HG03045 (cell line): ENCODE measurements around the gene SPDYE6.
"Not testable (repeated sequence)": the region's sequence is repeated elsewhere in the genome, so short reads cannot be mapped to it uniquely, and the experiment has no call there.

Experiments used
- ATAC-seq: cut with Tn5 transposase; IDR thresholded peaks from one replicate; pipeline ENCODE4 v1.9.1; 2021; ENCODE audit warnings: mild to moderate bottlenecking, moderate library complexity; ENCODE audit not compliant: unreplicated experiment

SPDYE6 gene

DNA sequence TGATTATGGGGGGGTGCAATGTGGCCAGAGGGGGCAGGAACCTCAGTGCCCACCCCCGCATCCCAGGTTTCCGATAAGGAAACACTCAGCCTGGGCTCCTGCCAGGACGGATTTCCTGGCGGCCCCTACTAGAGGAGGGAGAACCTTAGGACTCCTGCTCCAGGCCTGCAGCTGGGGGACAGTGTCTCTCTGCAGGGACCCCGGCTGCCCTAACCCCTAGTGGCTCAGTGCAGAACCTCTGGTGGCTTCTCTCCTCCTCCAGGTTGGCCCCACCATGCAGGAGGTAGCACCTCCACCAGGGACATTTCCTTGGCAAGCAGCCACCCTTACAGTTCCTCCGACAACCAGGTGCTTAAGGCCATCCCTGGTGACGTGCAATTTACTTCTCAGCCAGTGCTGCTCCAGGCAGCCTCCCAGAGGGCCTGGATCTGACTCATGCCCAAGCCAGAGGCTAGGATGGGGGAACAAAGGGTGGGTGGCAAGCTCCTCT, 37.7 kb downstream of the SPDYE6 start:
- no peak for ATAC-seq

- no peak for ATAC-seq
These were observed 38.8 kb downstream of the SPDYE6 start for GRCh38 chr7:102317231-102318059.

DNA sequence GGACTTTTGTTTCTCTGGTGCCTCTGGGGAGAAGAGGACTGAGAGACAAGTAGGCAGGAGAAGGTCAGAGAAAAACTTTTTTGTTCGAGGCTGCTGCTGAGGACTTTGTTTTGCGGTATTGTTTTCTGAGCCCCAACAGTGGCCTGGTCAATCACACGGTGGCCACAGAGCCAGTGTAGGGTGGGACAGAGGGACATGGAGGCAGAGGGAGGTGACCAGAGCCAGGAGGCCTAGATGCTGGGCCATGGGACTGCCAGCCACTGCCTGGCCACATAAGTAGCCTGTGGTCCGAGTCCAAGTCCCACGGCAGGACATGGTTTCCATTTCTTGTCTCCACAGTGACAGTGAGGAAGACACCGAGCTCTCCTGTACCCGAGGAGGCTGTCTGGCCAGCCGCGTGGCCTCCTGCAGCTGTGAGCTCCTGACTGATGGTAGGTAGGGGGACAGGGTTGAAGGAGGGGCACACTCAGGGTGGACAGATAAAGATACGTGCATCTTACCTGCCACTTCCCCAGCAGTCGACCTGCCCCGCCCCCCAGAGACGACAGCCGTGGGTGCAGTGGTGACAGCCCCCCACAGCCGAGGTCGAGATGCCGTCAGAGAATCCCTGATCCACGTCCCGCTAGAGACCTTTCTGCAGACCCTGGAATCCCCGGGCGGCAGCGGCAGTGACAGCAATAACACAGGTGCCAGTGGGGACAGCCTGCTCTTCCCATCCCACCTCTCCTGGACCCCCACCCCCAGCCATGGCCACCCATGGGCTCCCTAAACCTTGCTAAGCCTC, 42.1 kb downstream of the SPDYE6 start:
- no peak for ATAC-seq

DNA sequence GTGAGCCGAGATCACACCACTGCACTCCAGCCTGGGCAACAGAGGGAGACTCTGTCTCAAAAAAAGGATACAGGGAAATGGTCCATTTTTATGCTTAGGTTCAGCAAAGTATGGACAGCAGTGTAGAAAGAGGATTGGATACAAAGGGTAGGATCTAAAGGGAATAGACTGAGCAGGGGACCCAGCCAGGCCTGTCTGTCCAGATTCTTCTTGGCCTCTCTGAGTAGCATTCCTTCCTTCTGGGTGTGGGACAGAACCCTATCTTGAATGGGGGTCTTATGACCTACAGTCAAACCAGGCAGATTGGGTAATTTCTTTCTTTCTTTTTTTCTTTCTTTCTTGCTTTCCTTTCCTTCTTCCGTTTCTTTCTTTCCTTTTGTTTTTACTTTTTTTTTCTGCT, 43.9 kb downstream of the SPDYE6 start:
- no peak for ATAC-seq

- ATAC-seq, result no peak
These were observed 45.8 kb downstream of the SPDYE6 start for GRCh38 chr7:102310414-102310815.

- peak; percentile 72 for ATAC-seq
These were observed 49.1 kb downstream of the SPDYE6 start for GRCh38 chr7:102306916-102307677.

GRCh38 chr7:102305414-102306268, 50.6 kb downstream of the SPDYE6 start:
- peak; percentile 48 for ATAC-seq

DNA sequence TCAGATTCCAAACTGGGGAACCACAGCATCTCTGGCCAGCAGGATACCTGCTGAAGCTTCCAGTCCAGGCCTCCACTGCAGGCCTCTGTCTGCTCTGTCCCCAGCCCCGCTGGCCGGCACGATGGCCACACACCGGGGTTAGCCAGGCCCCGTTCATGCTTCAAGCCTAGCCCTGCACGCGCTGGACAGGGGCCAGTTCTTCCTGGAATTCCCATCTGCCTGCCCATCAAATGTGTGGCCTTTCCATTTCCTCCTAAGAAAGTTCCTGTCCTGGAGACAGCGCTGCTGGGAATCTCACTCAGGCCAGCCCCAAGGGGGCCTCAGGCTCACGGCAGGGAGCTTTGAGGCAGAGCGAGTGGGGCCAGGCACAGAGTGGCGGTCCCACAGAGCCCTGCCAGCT, 51.6 kb downstream of the SPDYE6 start:
- ATAC-seq, result no peak

- no peak for ATAC-seq
These were observed 52.4 kb downstream of the SPDYE6 start for GRCh38 chr7:102303669-102304422.

- ATAC-seq, result no peak
These were observed 54.2 kb downstream of the SPDYE6 start for GRCh38 chr7:102302025-102302424.

DNA sequence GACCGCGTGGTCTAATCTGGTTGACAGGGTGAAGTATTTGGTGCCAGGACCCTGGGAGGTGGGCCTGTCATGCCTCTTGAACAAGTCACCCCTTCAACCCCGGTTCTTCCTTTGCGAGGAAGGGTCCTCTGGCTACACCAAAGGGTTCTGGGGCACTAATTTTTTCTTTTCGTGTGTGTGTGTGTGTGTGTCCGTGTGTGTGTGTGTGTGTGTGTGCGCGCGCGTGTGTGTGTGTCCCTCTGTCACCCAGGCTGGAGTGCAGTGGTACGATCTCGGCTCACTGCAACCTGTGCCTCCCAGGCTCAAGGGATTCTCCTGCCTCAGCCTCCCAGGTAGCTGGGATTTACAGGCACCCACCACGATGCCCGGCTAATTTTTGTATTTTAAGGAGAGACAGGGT, 54.9 kb downstream of the SPDYE6 start:
- not testable (repeated sequence) for ATAC-seq

DNA sequence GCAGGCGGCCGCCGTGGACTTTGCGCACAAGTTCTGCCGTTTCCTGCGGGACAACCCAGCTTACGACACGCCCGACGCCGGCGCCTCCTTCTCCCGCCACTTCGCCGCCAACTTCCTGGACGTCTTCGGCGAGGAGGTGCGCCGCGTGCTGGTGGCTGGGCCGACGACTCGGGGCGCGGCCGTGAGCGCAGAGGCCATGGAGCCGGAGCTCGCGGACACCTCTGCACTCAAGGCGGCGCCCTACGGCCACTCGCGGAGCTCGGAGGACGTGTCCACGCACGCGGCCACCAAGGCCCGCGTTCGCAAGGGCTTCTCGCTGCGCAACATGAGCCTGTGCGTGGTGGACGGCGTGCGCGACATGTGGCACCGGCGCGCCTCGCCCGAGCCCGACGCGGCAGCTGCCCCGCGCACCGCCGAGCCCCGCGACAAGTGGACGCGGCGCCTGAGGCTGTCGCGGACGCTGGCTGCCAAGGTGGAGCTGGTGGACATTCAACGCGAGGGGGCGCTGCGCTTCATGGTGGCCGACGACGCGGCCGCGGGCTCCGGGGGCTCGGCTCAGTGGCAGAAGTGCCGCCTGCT, 55.5 kb downstream of the SPDYE6 start:
- ATAC-seq, result no peak

GRCh38 chr7:102297487-102298218, 58.6 kb downstream of the SPDYE6 start:
- ATAC-seq, result no peak

- ATAC-seq, result no peak
These were observed 59.7 kb downstream of the SPDYE6 start for GRCh38 chr7:102296514-102296913.

DNA sequence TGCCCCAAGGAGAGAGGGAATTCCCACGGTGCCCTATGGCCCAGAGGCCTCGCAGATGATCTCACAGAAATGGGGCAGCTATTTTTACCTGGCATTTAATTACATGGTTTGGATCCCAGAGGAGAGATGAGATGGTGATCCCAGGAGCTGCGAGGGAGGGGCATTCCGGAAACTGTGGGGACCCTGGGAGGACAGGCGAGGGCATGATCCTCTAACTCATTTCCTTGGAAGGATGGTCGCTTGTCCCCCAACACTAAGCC, 60.1 kb downstream of the SPDYE6 start:
- ATAC-seq, result no peak
